Neural crest cell (in vitro differentiated cells): ENCODE data around the gene LSAMP. TPM values are rescaled to one million over a fixed set of nuclear protein-coding genes. Genes with fewer than 3 reads are reported as not detected.

ENCODE experiments used
- DNase-seq: peaks from one replicate; pipeline ENCODE4 v3.0.0; 2021; ENCODE audit warnings: low read depth, mixed read lengths, low spot score
- H3K27ac Mint-ChIP-seq: one replicate; pipeline ENCODE4 v1.8.0; 2021; ENCODE audit warnings: mild to moderate bottlenecking, mixed read lengths; ENCODE audit not compliant: unreplicated experiment
- H3K27me3 Mint-ChIP-seq: 2 replicates; pipeline ENCODE4 v1.8.0; 2021; ENCODE audit warnings: low read depth, mild to moderate bottlenecking, mixed read lengths
- H3K36me3 Mint-ChIP-seq: 2 replicates; pipeline ENCODE4 v1.8.0; 2021; ENCODE audit warnings: low read depth, mild to moderate bottlenecking, mixed read lengths
- H3K4me1 Mint-ChIP-seq: 2 replicates; pipeline ENCODE4 v1.8.0; 2021; ENCODE audit warnings: mixed read lengths
- H3K4me3 Mint-ChIP-seq: one replicate; pipeline ENCODE4 v1.8.0; 2021; ENCODE audit warnings: mild to moderate bottlenecking, mixed read lengths
- H3K9me3 Mint-ChIP-seq: 2 replicates; pipeline ENCODE4 v1.8.0; 2021; ENCODE audit warnings: mixed read lengths
- total RNA-seq: library from RNA; stranded (reverse); gene quantifications from 2 replicates; pipeline ENCODE4 v1.2.1, GENCODE V29; 2021
- TF ChIP-seq, protein P1 (sequence below): fragments of 200-600 bp; sonication (generic); conservative IDR thresholded peaks from 2 replicates; pipeline ENCODE4 v1.5.0; 2021; ENCODE audit warnings: antibody characterized with exemption, mild to moderate bottlenecking

LSAMP gene
- total RNA-seq, 1 donor from 2014 or later, result 36.7 TPM

DNA sequence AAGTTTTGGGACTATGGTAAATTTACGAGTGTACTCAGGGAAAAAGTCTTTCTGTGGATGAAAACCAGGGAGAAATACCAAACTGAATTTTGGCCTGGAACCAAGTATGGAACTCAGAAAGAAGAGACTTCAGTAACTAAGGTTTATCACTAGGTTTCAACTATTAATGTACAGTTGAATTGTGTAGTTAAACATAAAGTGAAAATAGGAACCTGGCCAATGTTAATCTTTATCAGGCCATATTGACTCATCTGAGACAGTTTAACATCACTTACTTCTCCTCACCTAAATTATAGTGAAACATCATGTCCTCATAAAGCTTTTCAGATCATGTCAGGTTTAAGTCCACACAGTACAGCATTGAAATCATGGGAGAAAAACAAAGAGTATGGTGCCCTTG, 197.7 kb downstream of the LSAMP start:
- Mint-ChIP-seq H3K9me3 (peaks cover 3% of the 10 kb centered on the region), H3K27ac (no peak overlapping the region), H3K4me1 (peaks cover 20% of the 10 kb centered on the region), H3K27me3 (no peaks in the 10 kb centered on the region), H3K4me3 (no peak overlapping the region), H3K36me3 (no peaks in the 10 kb centered on the region)
- TF ChIP-seq, protein P1, sequence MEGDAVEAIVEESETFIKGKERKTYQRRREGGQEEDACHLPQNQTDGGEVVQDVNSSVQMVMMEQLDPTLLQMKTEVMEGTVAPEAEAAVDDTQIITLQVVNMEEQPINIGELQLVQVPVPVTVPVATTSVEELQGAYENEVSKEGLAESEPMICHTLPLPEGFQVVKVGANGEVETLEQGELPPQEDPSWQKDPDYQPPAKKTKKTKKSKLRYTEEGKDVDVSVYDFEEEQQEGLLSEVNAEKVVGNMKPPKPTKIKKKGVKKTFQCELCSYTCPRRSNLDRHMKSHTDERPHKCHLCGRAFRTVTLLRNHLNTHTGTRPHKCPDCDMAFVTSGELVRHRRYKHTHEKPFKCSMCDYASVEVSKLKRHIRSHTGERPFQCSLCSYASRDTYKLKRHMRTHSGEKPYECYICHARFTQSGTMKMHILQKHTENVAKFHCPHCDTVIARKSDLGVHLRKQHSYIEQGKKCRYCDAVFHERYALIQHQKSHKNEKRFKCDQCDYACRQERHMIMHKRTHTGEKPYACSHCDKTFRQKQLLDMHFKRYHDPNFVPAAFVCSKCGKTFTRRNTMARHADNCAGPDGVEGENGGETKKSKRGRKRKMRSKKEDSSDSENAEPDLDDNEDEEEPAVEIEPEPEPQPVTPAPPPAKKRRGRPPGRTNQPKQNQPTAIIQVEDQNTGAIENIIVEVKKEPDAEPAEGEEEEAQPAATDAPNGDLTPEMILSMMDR, result no peak
- no peak for DNase-seq

DNA sequence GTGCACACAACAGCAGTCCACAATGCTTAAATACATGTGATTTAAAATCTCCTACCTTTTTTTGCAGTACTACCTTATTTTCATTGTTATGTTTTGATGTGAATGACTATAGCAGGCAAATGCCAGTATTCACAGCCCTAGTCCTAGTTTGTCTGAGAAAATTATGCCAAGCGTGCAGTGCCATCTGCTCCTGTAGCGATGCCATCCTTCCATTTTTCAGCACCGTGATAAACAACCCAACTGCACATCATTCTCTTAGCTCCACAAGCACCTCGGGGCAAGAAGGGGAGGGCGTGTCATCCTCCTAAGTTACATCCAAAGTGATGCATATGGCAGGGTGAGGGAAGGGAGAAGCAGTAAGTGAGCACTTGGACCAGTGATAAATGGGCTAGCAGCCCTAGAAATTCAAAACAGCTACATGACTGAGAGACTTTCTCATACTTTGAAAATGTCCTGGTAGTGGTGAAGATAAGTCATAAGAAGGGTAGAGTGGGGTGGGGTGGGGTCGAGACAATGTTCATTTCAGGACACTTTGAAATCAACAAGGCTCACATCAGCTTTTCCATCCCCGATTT, 198.8 kb downstream of the LSAMP start:
- H3K9me3 Mint-ChIP-seq, result peaks cover 4% of the 10 kb centered on the region
- no peak for DNase-seq
- H3K36me3 Mint-ChIP-seq, result no peaks in the 10 kb centered on the region
- TF ChIP-seq, protein P1, result no peak
- no peaks in the 10 kb centered on the region for H3K27me3 Mint-ChIP-seq
- H3K4me3 Mint-ChIP-seq, result no peak overlapping the region
- no peak overlapping the region for H3K27ac Mint-ChIP-seq
- H3K4me1 Mint-ChIP-seq, result peaks cover 10% of the 10 kb centered on the region

GRCh38 chr3:116242825-116243224, 202.5 kb downstream of the LSAMP start:
- Mint-ChIP-seq H3K27ac (peak overlapping the region; percentile 8), H3K9me3 (peaks cover 4% of the 10 kb centered on the region), H3K4me3 (no peak overlapping the region), H3K27me3 (no peaks in the 10 kb centered on the region), H3K4me1 (peaks cover 6% of the 10 kb centered on the region), H3K36me3 (no peaks in the 10 kb centered on the region)
- DNase-seq, result no peak
- TF ChIP-seq, protein P1, result no peak

GRCh38 chr3:116241677-116242076, 203.6 kb downstream of the LSAMP start:
- TF ChIP-seq, protein P1, result no peak
- Mint-ChIP-seq H3K4me3 (no peak overlapping the region), H3K36me3 (no peaks in the 10 kb centered on the region), H3K27ac (no peak overlapping the region), H3K4me1 (peaks cover 6% of the 10 kb centered on the region), H3K27me3 (no peaks in the 10 kb centered on the region), H3K9me3 (peaks cover 4% of the 10 kb centered on the region)
- no peak for DNase-seq

- H3K36me3 Mint-ChIP-seq, result no peaks in the 10 kb centered on the region
- H3K27ac Mint-ChIP-seq, result no peak overlapping the region
Measured at GRCh38 chr3:116240261-116240660, 205.0 kb downstream of the LSAMP start.

More at GRCh38 chr3:116240261-116240660, 205.0 kb downstream of the LSAMP start:
- peaks cover 4% of the 10 kb centered on the region for H3K9me3 Mint-ChIP-seq
- H3K27me3 Mint-ChIP-seq, result no peaks in the 10 kb centered on the region
- TF ChIP-seq, protein P1, result no peak
- DNase-seq, result no peak
- H3K4me1 Mint-ChIP-seq, result peaks cover 6% of the 10 kb centered on the region
- H3K4me3 Mint-ChIP-seq, result no peak overlapping the region
